Measurements from ENCODE around the gene NCL.
"Not testable (repeated sequence)": the region's sequence is repeated elsewhere in the genome, so short reads cannot be mapped to it uniquely, and the experiment has no call there.

GRCh38 chr2:231408304-231408703 lies 56.0 kb downstream of the NCL start:
- TF ChIP-seq, protein P1, sequence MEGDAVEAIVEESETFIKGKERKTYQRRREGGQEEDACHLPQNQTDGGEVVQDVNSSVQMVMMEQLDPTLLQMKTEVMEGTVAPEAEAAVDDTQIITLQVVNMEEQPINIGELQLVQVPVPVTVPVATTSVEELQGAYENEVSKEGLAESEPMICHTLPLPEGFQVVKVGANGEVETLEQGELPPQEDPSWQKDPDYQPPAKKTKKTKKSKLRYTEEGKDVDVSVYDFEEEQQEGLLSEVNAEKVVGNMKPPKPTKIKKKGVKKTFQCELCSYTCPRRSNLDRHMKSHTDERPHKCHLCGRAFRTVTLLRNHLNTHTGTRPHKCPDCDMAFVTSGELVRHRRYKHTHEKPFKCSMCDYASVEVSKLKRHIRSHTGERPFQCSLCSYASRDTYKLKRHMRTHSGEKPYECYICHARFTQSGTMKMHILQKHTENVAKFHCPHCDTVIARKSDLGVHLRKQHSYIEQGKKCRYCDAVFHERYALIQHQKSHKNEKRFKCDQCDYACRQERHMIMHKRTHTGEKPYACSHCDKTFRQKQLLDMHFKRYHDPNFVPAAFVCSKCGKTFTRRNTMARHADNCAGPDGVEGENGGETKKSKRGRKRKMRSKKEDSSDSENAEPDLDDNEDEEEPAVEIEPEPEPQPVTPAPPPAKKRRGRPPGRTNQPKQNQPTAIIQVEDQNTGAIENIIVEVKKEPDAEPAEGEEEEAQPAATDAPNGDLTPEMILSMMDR (IDR thresholded peaks at IDR 0.05) = not testable (repeated sequence)
- not testable (repeated sequence) for TF ChIP-seq POLR2A (IDR thresholded peaks at IDR 0.05)
